GM19099 (cell line): ENCODE measurements around the gene CCDC14.

Source experiments
- POLR2A ChIP-seq: IDR thresholded peaks from 3 replicates; pipeline ENCODE4 v1.6.1; 2011; ENCODE audit warnings: low read depth; ENCODE audit not compliant: insufficient read length; ENCODE audit errors: extremely low read depth

The CCDC14 gene

DNA sequence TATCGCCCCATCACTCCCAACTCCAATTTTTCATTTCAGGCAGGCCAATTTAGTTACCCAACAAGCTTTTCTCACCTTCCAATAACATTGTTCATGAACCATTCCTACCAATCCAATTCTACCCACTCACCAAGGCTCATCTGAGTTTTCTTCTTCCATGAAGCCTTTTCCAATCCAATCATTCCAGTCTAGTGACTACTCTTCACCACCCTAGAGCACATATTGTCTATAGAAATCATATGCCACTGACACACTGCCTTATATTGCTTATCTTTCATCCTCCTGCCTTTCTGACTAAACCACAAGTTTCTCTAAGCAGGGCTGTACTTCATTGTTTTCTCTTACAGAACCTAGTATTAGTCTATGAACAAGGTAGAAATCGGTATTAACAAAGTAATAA lies 11.4 kb downstream of the CCDC14 start:
- no peak for TF ChIP-seq POLR2A

- no peak for TF ChIP-seq POLR2A
Measured at GRCh38 chr3:123948449-123948848, 12.6 kb downstream of the CCDC14 start.

DNA sequence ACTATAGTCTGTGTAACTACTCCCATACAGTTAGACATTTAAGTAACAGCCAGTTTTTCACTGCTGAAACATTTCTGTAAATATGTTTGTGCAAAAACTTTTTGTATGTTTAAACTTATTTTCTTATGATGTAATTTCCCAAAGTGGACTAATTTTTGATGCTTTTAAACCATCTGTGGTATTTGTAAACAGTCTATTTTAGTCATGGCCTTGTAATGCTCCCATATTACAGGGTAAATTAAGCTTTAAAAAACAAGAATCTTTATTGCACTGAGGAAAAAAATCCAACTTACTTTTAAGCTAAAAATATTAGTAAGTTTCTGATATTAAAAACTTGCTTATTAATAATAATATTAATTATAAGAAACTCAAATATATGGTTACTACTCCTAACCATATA lies 13.5 kb downstream of the CCDC14 start:
- no peak for TF ChIP-seq POLR2A

DNA sequence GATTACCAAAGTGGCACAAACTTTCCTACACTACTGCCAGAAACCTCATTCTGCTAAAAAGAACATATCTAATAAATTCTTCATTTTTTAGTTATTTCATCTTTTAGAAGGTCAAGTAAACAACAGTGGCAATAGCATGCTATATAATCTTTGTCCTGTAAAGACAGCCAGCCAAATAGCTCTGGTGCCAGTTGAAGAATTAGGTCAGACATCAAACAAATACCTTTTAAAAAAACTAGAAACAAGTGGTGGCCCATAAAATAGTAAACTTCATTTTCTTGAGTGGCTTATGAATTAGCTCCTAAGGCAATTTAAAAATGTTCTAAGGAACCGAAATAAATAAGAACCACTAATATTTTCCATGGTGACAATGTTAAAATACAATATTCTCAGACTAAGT lies 19.5 kb downstream of the CCDC14 start:
- no peak for TF ChIP-seq POLR2A

- TF ChIP-seq POLR2A, result no peak
Measured at GRCh38 chr3:123941121-123941520, 19.9 kb downstream of the CCDC14 start.

GRCh38 chr3:123939706-123940105 lies 21.3 kb downstream of the CCDC14 start:
- no peak for TF ChIP-seq POLR2A

GRCh38 chr3:123936400-123936799 lies 24.6 kb downstream of the CCDC14 start:
- TF ChIP-seq POLR2A, result no peak

DNA sequence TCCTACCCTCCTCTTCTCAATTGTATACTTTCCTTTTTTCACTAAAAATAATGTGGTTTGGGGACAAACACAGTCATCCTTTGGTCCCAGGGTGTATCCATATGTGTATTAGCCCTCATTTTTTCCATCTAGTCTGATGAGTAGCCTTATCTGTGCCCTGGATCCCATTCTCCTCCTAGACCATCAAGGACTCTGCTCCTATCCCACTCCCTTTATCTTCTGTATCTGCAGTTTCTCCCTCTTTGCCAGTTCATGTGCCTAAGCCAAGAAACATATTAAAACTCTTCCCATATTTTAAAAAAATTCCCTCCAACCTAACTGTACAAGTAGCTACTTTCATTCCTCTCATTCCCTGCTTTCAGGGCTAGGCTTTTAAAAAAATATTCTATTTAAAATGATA lies 25.2 kb downstream of the CCDC14 start:
- TF ChIP-seq POLR2A, result no peak

- no peak for TF ChIP-seq POLR2A
Measured at GRCh38 chr3:123934250-123934649, 26.8 kb downstream of the CCDC14 start.

DNA sequence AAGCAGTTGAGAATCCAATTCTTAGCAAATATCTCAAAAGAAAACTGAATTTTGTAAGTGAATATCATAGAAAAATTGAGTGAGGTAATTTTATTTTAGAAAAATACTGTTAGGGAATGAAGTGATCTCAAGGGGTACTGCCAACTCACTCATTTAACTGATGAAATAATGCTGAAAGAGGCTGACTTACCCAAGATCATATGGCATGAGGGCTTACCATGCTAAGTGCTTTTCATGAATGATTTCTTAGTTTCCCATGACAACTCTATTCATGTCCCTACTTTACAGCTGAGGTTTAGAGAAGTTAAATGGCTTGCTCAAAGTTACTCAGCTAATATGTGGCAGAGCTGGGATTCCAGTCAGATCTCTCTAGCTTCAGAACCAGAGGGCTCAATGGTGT lies 30.6 kb downstream of the CCDC14 start:
- no peak for TF ChIP-seq POLR2A

DNA sequence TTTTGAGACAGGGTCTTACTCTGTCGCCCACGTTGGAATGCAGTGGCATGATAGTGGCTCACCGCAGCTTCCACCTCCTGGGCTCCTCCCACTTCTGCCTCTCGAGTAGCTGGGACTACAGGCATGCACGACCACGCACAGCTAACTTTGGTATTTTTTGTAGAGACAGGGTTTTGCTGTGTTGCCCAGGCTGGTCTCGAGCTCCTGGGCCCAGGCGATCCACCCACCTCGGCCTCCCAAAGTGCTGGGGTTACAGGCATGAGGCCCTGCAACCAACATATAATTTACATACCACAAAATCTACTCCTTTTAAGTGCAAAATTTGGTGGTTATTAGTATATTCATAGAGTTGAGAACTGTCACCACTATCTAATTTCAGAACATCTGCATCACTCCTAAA lies 31.7 kb downstream of the CCDC14 start:
- TF ChIP-seq POLR2A, result no peak

DNA sequence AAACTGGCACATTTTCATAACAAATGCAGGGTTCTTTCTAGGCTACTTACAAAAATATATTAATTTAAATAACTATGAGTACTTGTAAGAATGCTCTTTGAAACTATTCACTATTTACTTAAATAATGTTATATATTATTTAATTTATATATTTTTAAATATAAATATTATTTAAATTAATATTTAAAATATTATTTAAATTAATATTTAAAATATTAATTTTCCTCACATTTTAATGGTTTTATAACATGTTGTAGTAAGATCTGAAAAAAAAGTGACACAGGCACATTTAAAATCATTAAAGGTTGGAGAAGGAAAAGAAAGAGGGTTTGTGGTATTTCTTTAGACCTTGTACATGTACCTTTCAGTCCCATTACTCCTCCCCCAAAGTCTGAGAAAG lies 34.6 kb downstream of the CCDC14 start:
- TF ChIP-seq POLR2A, result no peak

GRCh38 chr3:123920868-123921267 lies 40.2 kb downstream of the CCDC14 start:
- TF ChIP-seq POLR2A, result no peak

DNA sequence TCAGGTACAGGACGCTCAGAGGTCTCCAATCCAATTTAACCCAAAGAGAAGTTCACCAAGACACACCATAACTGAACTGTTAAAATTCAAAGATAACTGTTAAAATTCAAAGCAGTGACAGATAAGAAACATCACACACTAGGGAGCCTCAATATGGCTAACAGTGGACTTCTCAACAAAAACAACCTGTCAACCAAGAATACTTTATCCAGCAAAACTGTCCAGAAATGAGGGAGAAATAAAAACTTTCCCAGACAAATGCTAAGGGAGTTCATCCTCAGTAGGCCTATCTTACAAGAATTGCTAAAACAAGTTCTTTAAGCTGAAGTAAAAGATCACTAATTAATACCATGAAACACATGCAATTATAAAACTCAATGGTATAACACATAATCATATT lies 40.6 kb downstream of the CCDC14 start:
- TF ChIP-seq POLR2A, result no peak

- no peak for TF ChIP-seq POLR2A
Measured at GRCh38 chr3:123919353-123919752, 41.7 kb downstream of the CCDC14 start.

- TF ChIP-seq POLR2A, result no peak
Measured at GRCh38 chr3:123914829-123915228, 46.2 kb downstream of the CCDC14 start.

DNA sequence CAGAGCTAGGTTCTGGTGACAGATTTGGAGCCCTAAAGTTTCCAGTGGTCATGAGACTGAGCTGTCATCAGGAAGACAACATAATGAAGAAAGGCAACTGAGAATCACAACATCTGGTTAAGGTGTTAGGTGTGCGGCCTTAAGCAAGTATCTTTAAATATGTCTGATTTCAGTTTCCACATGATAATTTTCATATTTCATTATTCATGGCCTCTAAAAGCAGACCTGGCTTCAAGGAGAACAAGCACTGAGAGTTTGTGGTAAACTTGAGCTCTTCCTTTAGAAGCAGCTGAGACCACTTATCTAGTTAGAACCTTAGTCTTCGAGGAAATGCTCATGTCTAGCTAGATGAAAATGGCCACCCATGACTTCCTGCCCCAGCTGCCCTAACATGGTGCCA lies 51.2 kb downstream of the CCDC14 start:
- no peak for TF ChIP-seq POLR2A

- no peak for TF ChIP-seq POLR2A
Measured at GRCh38 chr3:123907720-123908119, 53.3 kb downstream of the CCDC14 start.

DNA sequence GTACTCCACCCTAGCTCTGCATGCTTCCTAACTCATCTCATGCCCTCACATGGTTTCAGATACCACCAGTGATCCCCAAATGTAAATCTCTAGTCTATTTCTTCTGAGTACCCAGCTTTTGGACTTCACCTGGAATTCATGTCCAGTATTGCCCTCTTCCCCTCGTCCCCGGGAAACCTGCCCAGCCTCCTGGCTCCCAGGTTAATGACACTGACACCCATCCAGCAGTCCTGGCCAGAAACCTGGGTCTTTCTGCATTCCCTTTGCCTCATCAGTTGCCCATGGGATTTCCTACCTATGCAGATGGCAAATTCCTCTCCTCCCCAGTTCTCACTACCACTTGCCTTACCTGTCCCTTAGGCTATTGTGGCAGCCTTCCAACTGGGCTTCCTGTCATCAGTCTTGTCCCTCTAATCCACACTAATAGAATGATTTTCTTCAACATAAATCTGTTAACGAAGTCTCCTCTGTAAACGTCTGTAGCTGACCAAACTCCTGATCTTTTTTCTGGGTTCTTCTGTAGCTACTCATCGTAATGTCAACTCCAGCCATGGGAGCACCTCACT lies 61.6 kb downstream of the CCDC14 start:
- no peak for TF ChIP-seq POLR2A

DNA sequence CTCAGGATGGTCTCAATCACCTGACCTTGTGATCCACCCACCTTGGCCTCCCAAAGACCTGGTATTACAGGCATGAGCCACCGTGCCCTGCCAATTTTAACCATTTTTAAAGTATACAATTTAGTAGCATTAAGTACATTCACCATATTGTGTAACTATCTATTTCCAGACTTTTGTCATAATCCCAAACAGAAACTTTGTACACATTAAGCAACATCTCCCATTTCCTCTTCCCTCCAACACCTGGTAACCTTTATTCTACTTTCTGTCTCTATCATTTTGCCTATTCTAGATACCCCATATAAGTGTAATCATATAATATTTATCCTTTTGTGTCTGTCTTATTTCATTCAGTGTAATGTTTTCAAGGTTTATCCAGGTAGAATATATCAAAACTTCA lies 68.0 kb downstream of the CCDC14 start:
- TF ChIP-seq POLR2A, result no peak
